Skeletal muscle tissue (tissue), 4 donors: ENCODE data around the gene NOC4L. TPM values are rescaled to one million over a fixed set of nuclear protein-coding genes. Genes with fewer than 3 reads are reported as not detected.

Experiments
- H3K27ac ChIP-seq: one replicate; pipeline ENCODE4 v1.7.0; 2013; ENCODE audit warnings: mild to moderate bottlenecking, low read depth, low read length, inconsistent platforms
- H3K27me3 ChIP-seq, 3 donors: one replicate each; pipeline ENCODE4 v1.7.0; 2013; ENCODE audit warnings: low read length in 3 of 3; ENCODE audit not compliant: control insufficient read depth in 3 of 3, insufficient read depth in 3 of 3
- H3K36me3 ChIP-seq, 3 donors: one replicate each; pipeline ENCODE4 v1.7.0; 2013; ENCODE audit warnings: low read length in 3 of 3; ENCODE audit not compliant: control insufficient read depth in 3 of 3, insufficient read depth in 3 of 3
- H3K4me1 ChIP-seq, 3 donors: one replicate each; pipeline ENCODE4 v1.7.0; 2013; ENCODE audit warnings: low read length in 3 of 3, mild to moderate bottlenecking in 3 of 3; ENCODE audit not compliant: control insufficient read depth in 3 of 3, insufficient read depth in 3 of 3
- H3K4me3 ChIP-seq, 3 donors: one replicate each; pipeline ENCODE4 v1.7.0; 2013; ENCODE audit warnings: low read length in 3 of 3
- H3K9ac ChIP-seq, 3 donors: one replicate each; pipeline ENCODE4 v1.7.0; 2013; ENCODE audit warnings: low read length in 3 of 3, mild to moderate bottlenecking in 3 of 3, moderate library complexity in 2 of 3, low read depth in 1 of 3
- H3K9me3 ChIP-seq, 3 donors: one replicate each; pipeline ENCODE4 v1.7.0; 2013; ENCODE audit warnings: low read length in 3 of 3; ENCODE audit not compliant: control insufficient read depth in 3 of 3
- total RNA-seq: library from RNA; depleted of rRNA; stranded (reverse); fragments of >200 nt; gene quantifications from one replicate; pipeline ENCODE4 v1.2.3, GENCODE V29; 2014
- donor health status: Osteomylitis.

NOC4L gene
- total RNA-seq, 1 donor from 2014 or later, result 5.7 TPM

DNA sequence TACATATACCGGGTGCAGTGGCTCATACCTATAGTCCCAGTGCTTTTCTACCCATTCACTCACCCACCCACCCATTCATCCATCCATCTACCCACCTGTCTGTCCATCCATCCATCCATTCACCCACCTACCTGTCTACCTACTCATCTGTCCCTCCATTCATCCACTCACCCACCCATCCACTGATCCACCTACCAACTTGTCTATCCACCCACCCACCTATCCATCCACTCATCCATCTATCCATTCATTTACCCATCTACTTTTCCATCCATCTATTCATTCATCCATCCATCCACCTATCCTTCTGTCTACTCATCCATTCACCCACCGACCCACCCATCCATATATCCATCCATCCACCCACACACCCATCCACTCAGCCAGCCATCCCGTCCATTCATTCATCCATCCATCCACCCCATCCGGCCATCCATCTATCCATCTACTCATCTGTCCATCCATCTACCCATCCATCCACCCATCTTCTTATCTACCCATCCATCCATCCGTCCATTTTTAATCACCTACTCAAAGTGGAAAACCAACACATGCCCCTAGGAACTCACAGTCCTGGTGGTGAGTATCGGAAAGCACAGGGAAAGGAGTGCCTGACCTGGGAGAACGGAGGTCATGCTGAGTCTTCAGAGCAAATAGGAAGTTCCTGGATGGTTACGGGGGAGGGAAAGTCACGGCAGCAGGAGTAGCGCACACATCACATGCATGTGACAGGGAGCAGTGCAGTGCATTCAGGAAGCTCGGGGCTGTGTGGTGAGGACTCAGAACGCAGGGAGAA is 20.1 kb upstream of the NOC4L start:
- peaks cover 37 to 44% (median 40%) of the 10 kb centered on the region in 3 donors for H3K36me3 ChIP-seq
- peaks cover 0 to 3% (median 0%) of the 10 kb centered on the region in 3 donors for H3K9me3 ChIP-seq
- H3K27me3 ChIP-seq, result no peaks in the 10 kb centered on the region
- H3K27ac ChIP-seq, result no peak overlapping the region
- no peak overlapping the region for H3K4me3 ChIP-seq
- H3K4me1 ChIP-seq, result no peaks in the 10 kb centered on the region
- H3K9ac ChIP-seq, result no peak overlapping the region

- Histone ChIP-seq H3K36me3 (peaks cover 37 to 44% (median 41%) of the 10 kb centered on the region in 3 donors), H3K4me3 (no peak overlapping the region), H3K9ac (no peak overlapping the region), H3K9me3 (peaks cover 0 to 3% (median 0%) of the 10 kb centered on the region in 3 donors), H3K27ac (no peak overlapping the region), H3K4me1 (no peaks in the 10 kb centered on the region), H3K27me3 (no peaks in the 10 kb centered on the region)
Measured at GRCh38 chr12:132124766-132125425, 19.4 kb upstream of the NOC4L start.

DNA sequence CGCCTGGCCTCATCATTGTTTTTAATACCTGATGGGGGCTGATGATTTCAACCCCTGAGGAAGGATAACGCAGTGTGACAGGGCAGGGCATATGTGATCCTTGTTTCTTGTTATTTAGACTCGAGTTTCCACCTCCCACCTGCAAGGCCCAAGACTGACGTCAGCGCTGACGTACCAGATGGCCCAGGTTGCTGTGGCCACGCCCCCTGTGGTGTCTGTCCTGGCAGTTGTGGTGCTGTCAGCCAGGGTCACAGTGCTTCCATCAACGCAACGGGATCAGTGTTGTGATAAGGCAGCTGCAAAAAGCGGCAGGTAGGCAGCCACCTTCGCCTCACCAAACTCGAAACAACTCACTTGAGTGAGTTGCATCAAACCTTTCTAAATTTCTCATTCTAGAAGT is 18.5 kb upstream of the NOC4L start:
- Histone ChIP-seq H3K4me3 (no peak overlapping the region), H3K9me3 (peaks cover 0 to 3% (median 0%) of the 10 kb centered on the region in 3 donors), H3K4me1 (no peaks in the 10 kb centered on the region), H3K27me3 (no peaks in the 10 kb centered on the region), H3K27ac (no peak overlapping the region), H3K9ac (no peak overlapping the region), H3K36me3 (peaks cover 37 to 44% (median 44%) of the 10 kb centered on the region in 3 donors)

DNA sequence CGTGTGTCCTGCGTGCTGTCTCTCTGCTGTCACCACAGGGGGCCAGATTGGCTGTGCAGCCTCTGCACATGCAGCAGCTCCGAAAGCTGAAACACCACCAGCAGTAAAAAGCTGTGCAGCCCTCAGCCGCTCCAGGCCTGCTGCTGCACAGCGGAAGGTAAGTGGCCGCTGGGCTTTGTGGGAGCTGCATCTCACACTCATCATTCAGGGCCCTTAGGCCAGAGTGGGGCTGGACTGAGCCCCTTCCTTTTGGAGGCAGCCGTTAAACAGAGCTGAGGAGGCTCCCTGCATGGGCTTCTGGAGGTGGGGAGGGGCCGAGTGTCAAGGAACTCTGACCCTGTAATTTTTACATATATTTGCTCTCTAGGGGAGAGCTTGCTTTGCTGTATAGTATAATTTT is 17.2 kb upstream of the NOC4L start:
- H3K36me3 ChIP-seq, result peaks cover 30 to 44% (median 39%) of the 10 kb centered on the region in 3 donors

GRCh38 chr12:132129007-132129406 is 15.2 kb upstream of the NOC4L start:
- H3K4me3 ChIP-seq, result no peak overlapping the region
- H3K27ac ChIP-seq, result no peak overlapping the region
- peaks cover 0 to 3% (median 0%) of the 10 kb centered on the region in 3 donors for H3K9me3 ChIP-seq
- H3K36me3 ChIP-seq, result peaks cover 28 to 38% (median 30%) of the 10 kb centered on the region in 3 donors
- H3K4me1 ChIP-seq, result no peaks in the 10 kb centered on the region
- no peak overlapping the region for H3K9ac ChIP-seq
- H3K27me3 ChIP-seq, result no peaks in the 10 kb centered on the region

More for the DNA sequence above, 17.2 kb upstream of the NOC4L start:
- no peaks in the 10 kb centered on the region for H3K4me1 ChIP-seq
- H3K9me3 ChIP-seq, result peaks cover 0 to 3% (median 0%) of the 10 kb centered on the region in 3 donors
- H3K27ac ChIP-seq, result no peak overlapping the region
- no peak overlapping the region for H3K9ac ChIP-seq
- no peak overlapping the region for H3K4me3 ChIP-seq
- no peaks in the 10 kb centered on the region for H3K27me3 ChIP-seq

DNA sequence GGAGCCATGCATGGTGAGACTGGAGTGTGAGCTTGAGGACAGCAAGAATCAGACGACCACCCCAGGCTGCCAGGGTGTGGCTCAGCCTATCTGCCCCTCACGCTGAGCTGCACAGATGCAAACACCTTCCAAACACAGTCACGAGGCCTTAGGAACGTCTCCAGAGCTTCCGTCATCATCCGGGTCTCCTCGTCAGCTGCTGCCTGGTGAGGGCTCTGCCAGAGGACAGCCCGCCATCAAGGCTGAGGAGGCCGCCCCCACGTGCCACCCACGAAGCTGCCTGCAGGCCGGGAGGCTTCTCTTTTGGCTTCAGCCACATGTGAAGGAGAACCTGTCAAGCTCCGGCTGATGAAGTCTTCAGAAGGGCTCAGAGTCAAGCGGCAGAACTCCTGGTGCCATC is 13.6 kb upstream of the NOC4L start:
- peaks cover 0 to 3% (median 0%) of the 10 kb centered on the region in 3 donors for H3K9me3 ChIP-seq
- H3K36me3 ChIP-seq, result peaks cover 20 to 25% (median 24%) of the 10 kb centered on the region in 3 donors
- H3K9ac ChIP-seq, result no peak overlapping the region
- H3K27ac ChIP-seq, result no peak overlapping the region
- H3K4me3 ChIP-seq, result no peak overlapping the region
- no peaks in the 10 kb centered on the region for H3K27me3 ChIP-seq
- no peaks in the 10 kb centered on the region for H3K4me1 ChIP-seq

GRCh38 chr12:132131229-132131628 is 13.0 kb upstream of the NOC4L start:
- H3K4me1 ChIP-seq, result no peaks in the 10 kb centered on the region
- no peak overlapping the region for H3K4me3 ChIP-seq
- H3K27ac ChIP-seq, result no peak overlapping the region
- H3K36me3 ChIP-seq, result peaks cover 17 to 21% (median 19%) of the 10 kb centered on the region in 3 donors
- H3K27me3 ChIP-seq, result no peaks in the 10 kb centered on the region
- peaks cover 0 to 3% (median 0%) of the 10 kb centered on the region in 3 donors for H3K9me3 ChIP-seq
- H3K9ac ChIP-seq, result no peak overlapping the region

- H3K36me3 ChIP-seq, result peaks cover 10 to 14% (median 12%) of the 10 kb centered on the region in 3 donors
- H3K4me1 ChIP-seq, result no peaks in the 10 kb centered on the region
Measured at GRCh38 chr12:132131952-132132351, 12.3 kb upstream of the NOC4L start.

GRCh38 chr12:132132609-132133430 is 11.4 kb upstream of the NOC4L start:
- H3K9me3 ChIP-seq, result peaks cover 0 to 3% (median 0%) of the 10 kb centered on the region in 3 donors
- no peak overlapping the region for H3K27ac ChIP-seq
- H3K4me3 ChIP-seq, result no peak overlapping the region
- no peak overlapping the region for H3K9ac ChIP-seq
- peaks cover 3 to 12% (median 4%) of the 10 kb centered on the region in 3 donors for H3K36me3 ChIP-seq
- no peaks in the 10 kb centered on the region for H3K27me3 ChIP-seq
- H3K4me1 ChIP-seq, result no peaks in the 10 kb centered on the region

More at GRCh38 chr12:132131952-132132351, 12.3 kb upstream of the NOC4L start:
- Histone ChIP-seq H3K9ac (no peak overlapping the region), H3K9me3 (peaks cover 0 to 3% (median 0%) of the 10 kb centered on the region in 3 donors), H3K4me3 (no peak overlapping the region), H3K27ac (no peak overlapping the region), H3K27me3 (no peaks in the 10 kb centered on the region)
